ENCODE measurements around the gene NOS1AP. TPM values are rescaled to one million over a fixed set of nuclear protein-coding genes. Genes with fewer than 3 reads are reported as not detected.

NOS1AP gene
- total and polyA plus RNA-seq, 9 of the 15 experiments (the other 6 are each of a cell fraction or from before 2014, with no cell fraction given), result 0.07 to 1.5 (median 0.22) TPM

GRCh38 chr1:162228586-162228985 is 159.1 kb downstream of the NOS1AP start (continued):
- TF ChIP-seq ZBTB11 (CRISPR knock-in tag; IDR thresholded peaks at IDR 0.05) (no peak), GTF2B (IDR thresholded peaks at IDR 0.05; ENCODE audit: extremely low read depth, insufficient read length) (no peak), MBD2 (IDR thresholded peaks at IDR 0.05; ENCODE audit: borderline replicate concordance, low read depth) (no peak), ZBTB34 (CRISPR knock-in tag; IDR thresholded peaks at IDR 0.05) (no peak), ZBTB49 (CRISPR knock-in tag; IDR thresholded peaks at IDR 0.05; ENCODE audit: borderline replicate concordance) (no peak), NCOA6 (IDR thresholded peaks at IDR 0.05) (no peak), ZNF407 (IDR thresholded peaks at IDR 0.05; ENCODE audit: low read depth) (no peak), CEBPB (tag; IDR thresholded peaks at IDR 0.05) (no peak), FOXA1 (IDR thresholded peaks at IDR 0.05; ENCODE audit: borderline replicate concordance) (no peak)
